Keratinocyte (primary cell): ENCODE data around the gene FHL3.

Experiments used
- CTCF ChIP-seq, 3 experiments: IDR thresholded peaks in 1 of 3; conservative IDR thresholded peaks in 1 of 3; optimal IDR thresholded peaks in 1 of 3; 2 replicates in 2 of 3; 3 replicates in 1 of 3; pipeline versions ENCODE3 to v1.5.1; 2011; ENCODE audit warnings: low read length in 3 of 3, mild to moderate bottlenecking in 3 of 3, moderate library complexity in 2 of 3, control low read depth in 1 of 3, inconsistent platforms in 1 of 3; ENCODE audit not compliant: insufficient read depth in 2 of 3; ENCODE audit errors: extremely low read depth in 1 of 3
- EZH2 ChIP-seq: IDR thresholded peaks from one replicate; pipeline ENCODE4 v1.6.1; 2012; ENCODE audit warnings: inconsistent platforms, mild to moderate bottlenecking, low read length, moderate library complexity

DNA sequence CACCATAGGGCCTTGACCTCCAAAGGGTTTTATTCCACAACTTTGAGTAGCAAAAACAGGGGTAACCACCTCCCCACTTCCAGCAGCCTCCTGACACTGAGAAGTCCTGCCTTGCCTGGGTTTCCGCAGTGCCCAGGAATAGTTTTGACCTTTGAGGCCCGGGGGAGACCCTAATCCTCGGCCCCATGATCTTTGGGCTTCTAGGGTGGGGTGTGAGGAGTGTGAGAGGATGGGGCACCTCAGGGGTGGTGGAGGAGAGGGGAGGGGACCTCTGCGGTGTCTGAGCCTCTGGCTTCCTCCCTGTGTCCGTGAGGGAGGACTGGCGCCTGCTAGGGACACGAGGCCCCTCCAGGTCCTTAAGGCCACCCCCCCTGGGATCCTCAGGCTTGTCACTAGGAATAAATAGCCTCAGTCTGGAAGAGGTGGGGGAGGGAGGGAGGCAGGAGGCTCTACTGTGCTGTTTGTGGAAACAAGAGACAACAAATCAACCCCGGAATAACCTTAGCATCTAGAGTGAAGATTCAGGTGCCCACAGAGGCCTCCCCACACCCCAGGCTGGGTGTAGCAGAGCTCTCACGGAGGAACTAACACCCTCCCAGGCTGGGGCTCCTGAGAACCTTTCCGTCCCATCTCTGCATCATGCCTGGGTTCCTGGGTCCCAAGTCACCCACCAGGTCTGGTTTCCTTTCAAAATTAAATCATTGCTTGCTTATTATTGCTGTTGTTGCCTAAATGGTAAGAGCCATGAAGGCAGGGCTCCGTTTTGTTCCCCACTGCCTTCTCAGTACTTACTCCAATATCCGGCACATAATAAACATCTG, 904 bp upstream of the FHL3 start:
- TF ChIP-seq CTCF (optimal IDR thresholded peaks at IDR 0.05 in 1 of 3, IDR thresholded peaks at IDR 0.05 in 1 of 3, conservative IDR thresholded peaks at IDR 0.05 in 1 of 3; ENCODE audit: extremely low read depth in 1 of 3, insufficient read depth in 2 of 3, low read length in 3 of 3) (no peak), EZH2 (no peak)
